Measurements from ENCODE around the gene TEAD2. TPM values are rescaled to one million over a fixed set of nuclear protein-coding genes. Genes with fewer than 3 reads are reported as not detected.

TEAD2 gene
- polyA plus RNA-seq, 1 donor from 2014 or later: 1.0 TPM

DNA sequence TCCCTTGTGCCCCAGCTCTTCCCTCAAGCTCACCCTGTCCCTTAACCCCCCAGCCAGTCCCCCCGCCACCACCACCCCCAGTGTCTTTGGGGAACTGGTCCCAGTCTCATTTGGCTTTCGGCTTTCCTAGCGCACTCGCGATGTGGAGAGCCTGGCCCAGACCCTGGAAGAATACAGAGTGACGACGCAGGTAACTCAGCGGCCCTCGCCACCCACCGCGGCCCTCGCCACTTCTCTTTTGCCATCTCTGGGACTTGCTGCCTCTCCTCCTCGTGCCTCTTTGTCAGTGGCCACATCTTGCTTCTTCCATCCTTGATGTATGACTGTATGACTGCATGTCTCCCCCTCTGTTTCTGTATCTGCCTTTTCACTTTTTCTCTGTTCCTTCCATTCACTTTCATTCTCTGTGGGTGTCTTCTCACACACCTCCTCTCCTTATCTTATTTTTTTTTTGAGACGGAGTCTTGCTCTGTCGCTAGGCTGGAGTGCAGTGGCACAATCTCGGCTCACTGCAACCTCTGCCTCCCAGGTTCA lies 45.3 kb upstream of the TEAD2 start:
- no peaks in the 10 kb centered on the region for H3K36me3 ChIP-seq (ENCODE audit: insufficient read depth, low read length)

DNA sequence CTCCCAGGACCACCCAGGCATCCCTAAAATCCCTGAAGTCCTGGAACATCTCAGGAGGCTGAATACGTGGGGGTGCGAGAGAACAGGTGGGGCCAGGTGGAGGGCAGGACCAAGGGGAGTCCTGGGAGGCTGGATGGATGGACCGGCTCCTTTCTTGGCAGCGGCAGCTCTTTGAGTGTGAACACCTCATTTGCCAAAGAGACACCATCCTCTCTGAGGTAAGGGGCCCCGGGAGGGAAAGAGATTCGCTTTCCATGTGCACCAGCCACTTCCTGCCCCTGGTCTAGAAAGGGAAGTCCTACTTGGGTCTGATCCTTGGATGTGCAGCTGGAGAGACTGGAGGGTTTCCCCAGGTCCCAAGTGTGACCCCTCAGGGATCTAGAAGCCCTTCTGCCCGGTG lies 44.9 kb upstream of the TEAD2 start:
- H3K36me3 ChIP-seq (ENCODE audit: insufficient read depth, low read length): no peaks in the 10 kb centered on the region
- no peaks in the 10 kb centered on the region for H3K27me3 ChIP-seq (ENCODE audit: insufficient read depth, low read depth, low read length)
- no peaks in the 10 kb centered on the region for H3K9me2 ChIP-seq (ENCODE audit: insufficient read depth, low read length)
- TF ChIP-seq SMC3 (conservative IDR thresholded peaks at IDR 0.05; ENCODE audit: poor library complexity): no peak
- no peak overlapping the region for H3K27ac ChIP-seq (ENCODE audit: low read length)
- H3F3A ChIP-seq (ENCODE audit: insufficient read depth, low read length, poor library complexity, severe bottlenecking): no peaks in the 10 kb centered on the region
- H3K4me3 ChIP-seq (ENCODE audit: low read length): no peak overlapping the region
- no peaks in the 10 kb centered on the region for H3K79me2 ChIP-seq (replicated peaks; ENCODE audit: insufficient read depth, low read length)
- no peak overlapping the region for H3K4me2 ChIP-seq (ENCODE audit: low read length)
- H4K20me1 ChIP-seq (ENCODE audit: insufficient read depth): no peaks in the 10 kb centered on the region
- no peaks in the 10 kb centered on the region for H3K9me3 ChIP-seq (ENCODE audit: low read length)
- no peak overlapping the region for H2AFZ ChIP-seq (ENCODE audit: low read depth, low read length)
- no peak overlapping the region for H3K9ac ChIP-seq (ENCODE audit: low read length)

More for the DNA sequence above, 45.3 kb upstream of the TEAD2 start:
- no peaks in the 10 kb centered on the region for H3K9me2 ChIP-seq (ENCODE audit: insufficient read depth, low read length)
- H3K27ac ChIP-seq (ENCODE audit: low read length): no peak overlapping the region
- H3K79me2 ChIP-seq (replicated peaks; ENCODE audit: insufficient read depth, low read length): no peaks in the 10 kb centered on the region
- H3K9ac ChIP-seq (ENCODE audit: low read length): no peak overlapping the region
- no peaks in the 10 kb centered on the region for H3K27me3 ChIP-seq (ENCODE audit: insufficient read depth, low read depth, low read length)
- TF ChIP-seq MXI1 (conservative IDR thresholded peaks at IDR 0.05; ENCODE audit: poor library complexity, severe bottlenecking): no peak
- TF ChIP-seq, protein P1, sequence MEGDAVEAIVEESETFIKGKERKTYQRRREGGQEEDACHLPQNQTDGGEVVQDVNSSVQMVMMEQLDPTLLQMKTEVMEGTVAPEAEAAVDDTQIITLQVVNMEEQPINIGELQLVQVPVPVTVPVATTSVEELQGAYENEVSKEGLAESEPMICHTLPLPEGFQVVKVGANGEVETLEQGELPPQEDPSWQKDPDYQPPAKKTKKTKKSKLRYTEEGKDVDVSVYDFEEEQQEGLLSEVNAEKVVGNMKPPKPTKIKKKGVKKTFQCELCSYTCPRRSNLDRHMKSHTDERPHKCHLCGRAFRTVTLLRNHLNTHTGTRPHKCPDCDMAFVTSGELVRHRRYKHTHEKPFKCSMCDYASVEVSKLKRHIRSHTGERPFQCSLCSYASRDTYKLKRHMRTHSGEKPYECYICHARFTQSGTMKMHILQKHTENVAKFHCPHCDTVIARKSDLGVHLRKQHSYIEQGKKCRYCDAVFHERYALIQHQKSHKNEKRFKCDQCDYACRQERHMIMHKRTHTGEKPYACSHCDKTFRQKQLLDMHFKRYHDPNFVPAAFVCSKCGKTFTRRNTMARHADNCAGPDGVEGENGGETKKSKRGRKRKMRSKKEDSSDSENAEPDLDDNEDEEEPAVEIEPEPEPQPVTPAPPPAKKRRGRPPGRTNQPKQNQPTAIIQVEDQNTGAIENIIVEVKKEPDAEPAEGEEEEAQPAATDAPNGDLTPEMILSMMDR (IDR thresholded peaks at IDR 0.05; ENCODE audit: poor library complexity, severe bottlenecking): no peak
- no peak for TF ChIP-seq RAD21 (conservative IDR thresholded peaks at IDR 0.05)
- no peak for TF ChIP-seq EP300 (conservative IDR thresholded peaks at IDR 0.05; ENCODE audit: poor library complexity, severe bottlenecking)
- no peak for TF ChIP-seq POLR2AphosphoS5 (IDR thresholded peaks at IDR 0.05)
- TF ChIP-seq, protein P2, sequence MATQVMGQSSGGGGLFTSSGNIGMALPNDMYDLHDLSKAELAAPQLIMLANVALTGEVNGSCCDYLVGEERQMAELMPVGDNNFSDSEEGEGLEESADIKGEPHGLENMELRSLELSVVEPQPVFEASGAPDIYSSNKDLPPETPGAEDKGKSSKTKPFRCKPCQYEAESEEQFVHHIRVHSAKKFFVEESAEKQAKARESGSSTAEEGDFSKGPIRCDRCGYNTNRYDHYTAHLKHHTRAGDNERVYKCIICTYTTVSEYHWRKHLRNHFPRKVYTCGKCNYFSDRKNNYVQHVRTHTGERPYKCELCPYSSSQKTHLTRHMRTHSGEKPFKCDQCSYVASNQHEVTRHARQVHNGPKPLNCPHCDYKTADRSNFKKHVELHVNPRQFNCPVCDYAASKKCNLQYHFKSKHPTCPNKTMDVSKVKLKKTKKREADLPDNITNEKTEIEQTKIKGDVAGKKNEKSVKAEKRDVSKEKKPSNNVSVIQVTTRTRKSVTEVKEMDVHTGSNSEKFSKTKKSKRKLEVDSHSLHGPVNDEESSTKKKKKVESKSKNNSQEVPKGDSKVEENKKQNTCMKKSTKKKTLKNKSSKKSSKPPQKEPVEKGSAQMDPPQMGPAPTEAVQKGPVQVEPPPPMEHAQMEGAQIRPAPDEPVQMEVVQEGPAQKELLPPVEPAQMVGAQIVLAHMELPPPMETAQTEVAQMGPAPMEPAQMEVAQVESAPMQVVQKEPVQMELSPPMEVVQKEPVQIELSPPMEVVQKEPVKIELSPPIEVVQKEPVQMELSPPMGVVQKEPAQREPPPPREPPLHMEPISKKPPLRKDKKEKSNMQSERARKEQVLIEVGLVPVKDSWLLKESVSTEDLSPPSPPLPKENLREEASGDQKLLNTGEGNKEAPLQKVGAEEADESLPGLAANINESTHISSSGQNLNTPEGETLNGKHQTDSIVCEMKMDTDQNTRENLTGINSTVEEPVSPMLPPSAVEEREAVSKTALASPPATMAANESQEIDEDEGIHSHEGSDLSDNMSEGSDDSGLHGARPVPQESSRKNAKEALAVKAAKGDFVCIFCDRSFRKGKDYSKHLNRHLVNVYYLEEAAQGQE (IDR thresholded peaks at IDR 0.05; ENCODE audit: borderline replicate concordance): no peak
- TF ChIP-seq EZH2 (IDR thresholded peaks at IDR 0.05; ENCODE audit: borderline replicate concordance, insufficient read depth, low read length, poor library complexity, severe bottlenecking): no peak
- TF ChIP-seq TAF1 (IDR thresholded peaks at IDR 0.05; ENCODE audit: low read depth): no peak
- TF ChIP-seq SMC3 (conservative IDR thresholded peaks at IDR 0.05; ENCODE audit: poor library complexity): no peak
- no peaks in the 10 kb centered on the region for H3K9me3 ChIP-seq (ENCODE audit: low read length)
- H3K4me2 ChIP-seq (ENCODE audit: low read length): no peak overlapping the region
- H2AFZ ChIP-seq (ENCODE audit: low read depth, low read length): no peak overlapping the region
- no peak overlapping the region for H3K4me3 ChIP-seq (ENCODE audit: low read length)
- no peaks in the 10 kb centered on the region for H4K20me1 ChIP-seq (ENCODE audit: insufficient read depth)
- H3F3A ChIP-seq (ENCODE audit: insufficient read depth, low read length, poor library complexity, severe bottlenecking): no peaks in the 10 kb centered on the region

Measured in neural cell (in vitro differentiated cells).